IMR-90 (cell line): ENCODE data around the gene ANKRD2. TPM values are rescaled to one million over a fixed set of nuclear protein-coding genes. Genes with fewer than 3 reads are reported as not detected.

ENCODE experiments used
- ATAC-seq: fragments of 200-7000 bp; cut with Tn5 transposase; 2 replicates; pipeline ENCODE4 v1.9.1; 2020; ENCODE audit warnings: low read depth, mild to moderate bottlenecking, moderate library complexity
- BruUV-seq: library from RNA; stranded (reverse); fragments of 400-500 nt; replicated peaks from 2 replicates; lab custom pipeline; 2021; lab: Mats Ljungman, UMichigan
- CTCF ChIA-PET: fragments of 300-600 bp; formaldehyde crosslinking; extraction: SDS; loops from one replicate; lab custom pipeline; 2021; ENCODE audit warnings: antibody characterized with exemption; lab: Yijun Ruan, JAX
- POLR2A ChIA-PET: fragments of 300-600 bp; sonication (Branson Sonifier 250); formaldehyde crosslinking; loops from one replicate; lab custom pipeline; 2022; ENCODE audit warnings: antibody characterized with exemption; ENCODE audit not compliant: unreplicated experiment; lab: Charles Lee
- DNase-seq: peaks from one replicate; pipeline ENCODE4 v3.0.0; 2013
- H2AFZ ChIP-seq: replicated peaks from 2 replicates; pipeline ENCODE3; 2013; ENCODE audit warnings: low read length, mild to moderate bottlenecking; ENCODE audit not compliant: poor library complexity
- H2AK5ac ChIP-seq: 2 replicates; pipeline ENCODE4 v1.6.1; 2013; ENCODE audit warnings: low read depth, low read length, inconsistent platforms
- H2AK9ac ChIP-seq: replicated peaks from 2 replicates; pipeline ENCODE3; 2013; ENCODE audit warnings: mild to moderate bottlenecking, low read depth, low read length, moderate library complexity; ENCODE audit not compliant: poor library complexity
- H2BK120ac ChIP-seq: 2 replicates; pipeline ENCODE4 v1.6.1; 2013; ENCODE audit warnings: low read depth, low read length, inconsistent platforms
- H2BK15ac ChIP-seq: 3 replicates; pipeline ENCODE4 v1.6.1; 2013; ENCODE audit warnings: low read depth, low read length, inconsistent platforms
- H2BK20ac ChIP-seq: 2 replicates; pipeline ENCODE4 v1.6.1; 2013; ENCODE audit warnings: low read depth, mild to moderate bottlenecking, inconsistent platforms, low read length, moderate library complexity
- H2BK5ac ChIP-seq: 2 replicates; pipeline ENCODE4 v1.6.1; 2013; ENCODE audit warnings: mild to moderate bottlenecking, low read depth, low read length, inconsistent platforms; ENCODE audit not compliant: poor library complexity, severe bottlenecking
- H3K14ac ChIP-seq: replicated peaks from 2 replicates; pipeline ENCODE4 v1.6.1; 2013; ENCODE audit warnings: low read depth, low read length, inconsistent platforms
- H3K18ac ChIP-seq: 2 replicates; pipeline ENCODE4 v1.6.1; 2013; ENCODE audit warnings: low read depth, low read length, control low read depth
- H3K23ac ChIP-seq: 2 replicates; pipeline ENCODE4 v1.6.1; 2013; ENCODE audit warnings: low read depth, low read length, inconsistent platforms
- H3K27ac ChIP-seq: 2 replicates; pipeline ENCODE4 v1.5.1; 2013; ENCODE audit warnings: mild to moderate bottlenecking, control low read depth, low read length; ENCODE audit not compliant: insufficient read depth
- H3K27me3 ChIP-seq: 2 replicates; pipeline ENCODE4 v1.6.1; 2013; ENCODE audit warnings: low read length; ENCODE audit not compliant: control insufficient read depth, insufficient read depth
- H3K36me3 ChIP-seq: 2 replicates; pipeline ENCODE4 v1.6.1; 2013; ENCODE audit warnings: low read length, mixed read lengths; ENCODE audit not compliant: control insufficient read depth, insufficient read depth
- H3K4ac ChIP-seq: 2 replicates; pipeline ENCODE4 v1.6.1; 2013; ENCODE audit warnings: low read depth, low read length, inconsistent platforms
- H3K4me1 ChIP-seq: 2 replicates; pipeline ENCODE4 v1.6.1; 2013; ENCODE audit warnings: low read length, mixed read lengths; ENCODE audit not compliant: control insufficient read depth, insufficient read depth
- H3K4me2 ChIP-seq: 2 replicates; pipeline ENCODE4 v1.6.1; 2013; ENCODE audit warnings: low read depth, mild to moderate bottlenecking, control low read depth, low read length, moderate library complexity
- H3K4me3 ChIP-seq: 2 replicates; pipeline ENCODE4 v1.5.1; 2013; ENCODE audit warnings: low read depth, mild to moderate bottlenecking, control low read depth, low read length, moderate library complexity; ENCODE audit not compliant: insufficient read depth
- H3K56ac ChIP-seq: 2 replicates; pipeline ENCODE4 v1.6.1; 2013; ENCODE audit warnings: low read length, inconsistent platforms; ENCODE audit not compliant: insufficient read depth; ENCODE audit errors: extremely low read depth
- H3K79me1 ChIP-seq, 2 experiments: 2 replicates each; pipeline ENCODE4 v1.6.1; 2013; ENCODE audit warnings: low read length in 2 of 2, inconsistent platforms in 1 of 2, low read depth in 1 of 2
- H3K9ac ChIP-seq: 2 replicates; pipeline ENCODE4 v1.6.1; 2013; ENCODE audit warnings: low read depth, low read length, control low read depth
- H3K9me1 ChIP-seq: 2 replicates; pipeline ENCODE4 v1.6.1; 2013; ENCODE audit warnings: low read length, inconsistent platforms; ENCODE audit not compliant: insufficient read depth
- H3K9me3 ChIP-seq: 2 replicates; pipeline ENCODE4 v1.6.1; 2013; ENCODE audit warnings: low read length; ENCODE audit not compliant: control insufficient read depth, insufficient read depth
- H4K20me1 ChIP-seq: 2 replicates; pipeline ENCODE4 v1.6.1; 2013; ENCODE audit warnings: low read length, inconsistent platforms; ENCODE audit not compliant: insufficient read depth
- H4K5ac ChIP-seq: 2 replicates; pipeline ENCODE4 v1.6.1; 2013; ENCODE audit warnings: mild to moderate bottlenecking, low read depth, low read length, control low read depth
- H4K8ac ChIP-seq, 2 experiments: 2 replicates each; pipeline ENCODE4 v1.6.1; 2013; ENCODE audit warnings: low read depth in 2 of 2, low read length in 2 of 2, control low read depth in 1 of 2, inconsistent platforms in 1 of 2
- H4K91ac ChIP-seq: 2 replicates; pipeline ENCODE4 v1.6.1; 2013; ENCODE audit warnings: low read depth, low read length, inconsistent platforms; ENCODE audit not compliant: insufficient read depth
- BHLHE40 ChIP-seq: fragments of 150-350 bp; IDR thresholded peaks from 2 replicates; pipeline ENCODE4 v1.6.1; 2016; ENCODE audit warnings: mild to moderate bottlenecking, low read depth, low read length
- CEBPB ChIP-seq: IDR thresholded peaks from 2 replicates; pipeline ENCODE4 v1.6.1; 2012; ENCODE audit warnings: low read depth, low read length, improper control_type of control experiment
- CHD1 ChIP-seq: IDR thresholded peaks from 2 replicates; pipeline ENCODE4 v1.6.1; 2012; ENCODE audit warnings: low read depth, low read length, improper control_type of control experiment
- CTCF ChIP-seq: conservative IDR thresholded peaks from 2 replicates; pipeline ENCODE4 v1.5.1; 2012; ENCODE audit warnings: mild to moderate bottlenecking, low read depth, low read length, improper control_type of control experiment
- ELK1 ChIP-seq: fragments of 150-350 bp; IDR thresholded peaks from 2 replicates; pipeline ENCODE4 v1.6.1; 2016; ENCODE audit warnings: low read depth, mild to moderate bottlenecking, low read length, moderate library complexity, borderline replicate concordance
- FOS ChIP-seq: fragments of 150-350 bp; IDR thresholded peaks from 2 replicates; pipeline ENCODE4 v1.6.1; 2016; ENCODE audit warnings: low read depth, low read length
- MAFK ChIP-seq: IDR thresholded peaks from 2 replicates; pipeline ENCODE4 v1.6.1; 2012; ENCODE audit warnings: low read depth, low read length, improper control_type of control experiment
- MAZ ChIP-seq: IDR thresholded peaks from 2 replicates; pipeline ENCODE4 v1.6.1; 2012; ENCODE audit warnings: low read depth, mild to moderate bottlenecking, low read length, improper control_type of control experiment, moderate library complexity, borderline replicate concordance
- MXI1 ChIP-seq: IDR thresholded peaks from 2 replicates; pipeline ENCODE4 v1.6.1; 2012; ENCODE audit warnings: low read depth, mild to moderate bottlenecking, low read length, moderate library complexity, borderline replicate concordance
- NFE2L2 ChIP-seq: fragments of 150-350 bp; IDR thresholded peaks from 2 replicates; pipeline ENCODE4 v1.6.1; 2016; ENCODE audit warnings: low read depth, mild to moderate bottlenecking, low read length
- POLR2A ChIP-seq: IDR thresholded peaks from 2 replicates; pipeline ENCODE4 v1.6.1; 2012; ENCODE audit warnings: mild to moderate bottlenecking, low read depth, low read length
- RAD21 ChIP-seq: IDR thresholded peaks from 2 replicates; pipeline ENCODE4 v1.6.1; 2012; ENCODE audit warnings: low read length, improper control_type of control experiment
- RCOR1 ChIP-seq: IDR thresholded peaks from 2 replicates; pipeline ENCODE4 v1.6.1; 2012; ENCODE audit warnings: mild to moderate bottlenecking, low read length, improper control_type of control experiment; ENCODE audit not compliant: insufficient replicate concordance
- RFX5 ChIP-seq: IDR thresholded peaks from 2 replicates; pipeline ENCODE4 v1.8.0; 2012; ENCODE audit warnings: low read depth, mild to moderate bottlenecking, low read length, moderate library complexity
- SMC3 ChIP-seq: fragments of 150-350 bp; IDR thresholded peaks from 2 replicates; pipeline ENCODE4 v1.6.1; 2016; ENCODE audit warnings: low read depth, mild to moderate bottlenecking, antibody characterized with exemption, low read length, moderate library complexity
- USF2 ChIP-seq: fragments of 150-350 bp; IDR thresholded peaks from 2 replicates; pipeline ENCODE4 v1.6.1; 2017; ENCODE audit warnings: mild to moderate bottlenecking, antibody characterized with exemption, low read length, low read depth
- WGBS, 2 experiments: methylation state at CpG; one replicate each; pipeline versions ENCODE4 v1.1.5 to v1.1.7; 2013; ENCODE audit warnings: missing lambda C conversion rate in 2 of 2; ENCODE audit not compliant: insufficient read length in 1 of 2; ENCODE audit errors: extremely low coverage in 2 of 2; 5-methylcytosine and 5-hydroxymethylcytosine counted together
- dilution Hi-C: fragments of 300-500 bp; cut with HindIII; formaldehyde crosslinking; loops from one replicate; pipeline ENCODE4 v1.14.3; 2018; ENCODE audit warnings: low sequenced_read_pairs; ENCODE audit not compliant: unreplicated experiment
- in situ Hi-C: fragments of 300-500 bp; cut with MboI; formaldehyde crosslinking; loops from 3 replicates; pipeline ENCODE4 v1.14.3; 2019; ENCODE audit warnings: low sequenced_read_pairs, inconsistent platforms, mixed read lengths
- intact Hi-C: fragments of 100-400 bp; cut with micrococcal nuclease; formaldehyde crosslinking; loops from 2 replicates; pipeline ENCODE4 v1.10.0; 2022
- polyA plus RNA-seq, 3 experiments: library from polyadenylated mRNA; depleted of rRNA; stranded (reverse); fragments of >200 nt; gene quantifications; 2 replicates each; pipeline ENCODE4 v1.2.3, GENCODE V29; 2012; ENCODE audit warnings: low replicate concordance in 1 of 3
- total RNA-seq: library from RNA; depleted of rRNA; stranded (reverse); fragments of >200 nt; gene quantifications from 2 replicates; pipeline ENCODE4 v1.2.3, GENCODE V29; 2012

Gene ANKRD2
- total and polyA plus RNA-seq, 2 of the 4 experiments (the other 2 are of a cell fraction): 0.36 to 0.65 TPM

- CTCF ChIA-PET: no interaction called here
- WGBS, 2 experiments: 59% methylated on average over 28 of the region's 40 CpGs; no CpG with 5 or more reads in 1 of the 2 experiments
- POLR2A ChIA-PET: no interaction called here
Measured at GRCh38 chr10:97578171-97578844, 5.7 kb downstream of the ANKRD2 start.

More at GRCh38 chr10:97578171-97578844, 5.7 kb downstream of the ANKRD2 start:
- H3K4me2 ChIP-seq: no peak overlapping the region
- peaks cover 11% of the 10 kb centered on the region for H3K9me1 ChIP-seq
- no peak for TF ChIP-seq CEBPB
- TF ChIP-seq BHLHE40: no peak
- TF ChIP-seq SMC3: no peak
- TF ChIP-seq MAFK: no peak
- TF ChIP-seq USF2: no peak
- no peak for TF ChIP-seq RFX5
- TF ChIP-seq MAZ: no peak
- no peak for TF ChIP-seq RAD21
- no peak for TF ChIP-seq RCOR1
- no peak for TF ChIP-seq POLR2A
- no peak for TF ChIP-seq ELK1
- TF ChIP-seq CHD1: no peak
- no peak for TF ChIP-seq FOS
- no peak for TF ChIP-seq CTCF
- no peak for TF ChIP-seq MXI1
- no peak for TF ChIP-seq NFE2L2
- H3K14ac ChIP-seq: no peak overlapping the region
- no peak overlapping the region for H3K18ac ChIP-seq
- H3K79me1 ChIP-seq: no peaks in the 10 kb centered on the region
- H3K27ac ChIP-seq: no peak overlapping the region
- H2AK9ac ChIP-seq: no peak overlapping the region
- H4K91ac ChIP-seq: no peak overlapping the region
- H2BK15ac ChIP-seq: no peak overlapping the region
- ATAC-seq (no peak), DNase-seq (no peak)
- no peak overlapping the region for H2BK20ac ChIP-seq
- BruUV-seq: no TSS peak
- H3K23ac ChIP-seq: no peak overlapping the region
- H4K20me1 ChIP-seq: no peaks in the 10 kb centered on the region
- H3K9ac ChIP-seq: no peak overlapping the region
- H4K8ac ChIP-seq: no peak overlapping the region
- peaks cover 9% of the 10 kb centered on the region for H3K4me1 ChIP-seq
- H2BK5ac ChIP-seq: no peak overlapping the region
- H4K5ac ChIP-seq: no peak overlapping the region
- H3K4ac ChIP-seq: no peak overlapping the region
- dilution Hi-C loops: no loop called here
- no peaks in the 10 kb centered on the region for H3K36me3 ChIP-seq
- H3K4me3 ChIP-seq: no peak overlapping the region
- no peak overlapping the region for H2BK120ac ChIP-seq
- no peak overlapping the region for H3K56ac ChIP-seq
- H2AK5ac ChIP-seq: no peak overlapping the region
- intact Hi-C loops: no loop called here
- H3K9me3 ChIP-seq: no peaks in the 10 kb centered on the region
- H3K27me3 ChIP-seq: no peaks in the 10 kb centered on the region; the same call in 1 of the 2 replicates
- peak overlapping the region; percentile 82 for H2AFZ ChIP-seq
- in situ Hi-C loops: loop anchor here (10.0 kb wide), 1 partner anchor 156 kb away; the partner anchor contains the start of gene ZFYVE27
